ENCODE data around the gene SECISBP2L.

The SECISBP2L gene

GRCh38 chr15:49047456-49047855 is 1.2 kb upstream of the SECISBP2L start:
- Histone ChIP-seq H3K4me3 (ENCODE audit: low read length) (no peak overlapping the region), H3F3A (ENCODE audit: insufficient read depth, low read length) (no peaks in the 10 kb centered on the region), H3K79me2 (ENCODE audit: low read length) (peaks cover 38% of the 10 kb centered on the region), H4K20me1 (ENCODE audit: insufficient read depth, low read length) (no peaks in the 10 kb centered on the region), H3K27ac (ENCODE audit: low read length) (no peak overlapping the region), H3K9ac (ENCODE audit: low read length) (no peak overlapping the region), H3K27me3 (replicated peaks; ENCODE audit: insufficient read depth, low read length) (no peaks in the 10 kb centered on the region), H3K9me2 (replicated peaks; ENCODE audit: insufficient read depth, low read length) (no peaks in the 10 kb centered on the region), H3K4me2 (ENCODE audit: low read depth, low read length) (no peak overlapping the region), H3K36me3 (replicated peaks; ENCODE audit: insufficient read depth, low read length) (no peaks in the 10 kb centered on the region), H2AFZ (ENCODE audit: low read length) (no peak overlapping the region; the same call in 1 of the 2 replicates), H3K9me3 (replicated peaks; ENCODE audit: insufficient read depth, low read length) (no peaks in the 10 kb centered on the region), H3K4me1 (ENCODE audit: low read length) (peaks cover 10% of the 10 kb centered on the region)
- TF ChIP-seq CTCF (IDR thresholded peaks at IDR 0.05; ENCODE audit: low read length), result no peak
- no peak for TF ChIP-seq EZH2 (optimal IDR thresholded peaks at IDR 0.05; ENCODE audit: low read depth, low read length)
- TF ChIP-seq EZH2phosphoT487 (IDR thresholded peaks at IDR 0.05; ENCODE audit: low read length), result no peak
- DNase-seq, result no peak

- H3F3A ChIP-seq (ENCODE audit: insufficient read depth, low read length), result no peaks in the 10 kb centered on the region
- no peaks in the 10 kb centered on the region for H3K9me2 ChIP-seq (replicated peaks; ENCODE audit: insufficient read depth, low read length)
- H3K4me1 ChIP-seq (ENCODE audit: low read length), result peaks cover 10% of the 10 kb centered on the region
- peak overlapping the region; percentile 78 for H3K4me2 ChIP-seq (ENCODE audit: low read depth, low read length)
- no peaks in the 10 kb centered on the region for H3K9me3 ChIP-seq (replicated peaks; ENCODE audit: insufficient read depth, low read length)
- no peaks in the 10 kb centered on the region for H3K27me3 ChIP-seq (replicated peaks; ENCODE audit: insufficient read depth, low read length)
- DNase-seq, result peak; percentile 24
- peak overlapping the region; percentile 78 for H3K9ac ChIP-seq (ENCODE audit: low read length)
- peak overlapping the region; percentile 96 for H2AFZ ChIP-seq (ENCODE audit: low read length)
- peak overlapping the region; percentile 84 for H3K4me3 ChIP-seq (ENCODE audit: low read length)
- H4K20me1 ChIP-seq (ENCODE audit: insufficient read depth, low read length), result no peaks in the 10 kb centered on the region
- H3K27ac ChIP-seq (ENCODE audit: low read length), result peak overlapping the region; percentile 28; the same call in 1 of the 2 replicates
- no peaks in the 10 kb centered on the region for H3K36me3 ChIP-seq (replicated peaks; ENCODE audit: insufficient read depth, low read length)
- no peak for TF ChIP-seq CTCF (IDR thresholded peaks at IDR 0.05; ENCODE audit: low read length)
- no peak for TF ChIP-seq EZH2phosphoT487 (IDR thresholded peaks at IDR 0.05; ENCODE audit: low read length)
- TF ChIP-seq EZH2 (optimal IDR thresholded peaks at IDR 0.05; ENCODE audit: low read depth, low read length), result no peak
- peaks cover 55% of the 10 kb centered on the region for H3K79me2 ChIP-seq (ENCODE audit: low read length)
Measured at GRCh38 chr15:49045751-49046219, 461 bp downstream of the SECISBP2L start.

DNA sequence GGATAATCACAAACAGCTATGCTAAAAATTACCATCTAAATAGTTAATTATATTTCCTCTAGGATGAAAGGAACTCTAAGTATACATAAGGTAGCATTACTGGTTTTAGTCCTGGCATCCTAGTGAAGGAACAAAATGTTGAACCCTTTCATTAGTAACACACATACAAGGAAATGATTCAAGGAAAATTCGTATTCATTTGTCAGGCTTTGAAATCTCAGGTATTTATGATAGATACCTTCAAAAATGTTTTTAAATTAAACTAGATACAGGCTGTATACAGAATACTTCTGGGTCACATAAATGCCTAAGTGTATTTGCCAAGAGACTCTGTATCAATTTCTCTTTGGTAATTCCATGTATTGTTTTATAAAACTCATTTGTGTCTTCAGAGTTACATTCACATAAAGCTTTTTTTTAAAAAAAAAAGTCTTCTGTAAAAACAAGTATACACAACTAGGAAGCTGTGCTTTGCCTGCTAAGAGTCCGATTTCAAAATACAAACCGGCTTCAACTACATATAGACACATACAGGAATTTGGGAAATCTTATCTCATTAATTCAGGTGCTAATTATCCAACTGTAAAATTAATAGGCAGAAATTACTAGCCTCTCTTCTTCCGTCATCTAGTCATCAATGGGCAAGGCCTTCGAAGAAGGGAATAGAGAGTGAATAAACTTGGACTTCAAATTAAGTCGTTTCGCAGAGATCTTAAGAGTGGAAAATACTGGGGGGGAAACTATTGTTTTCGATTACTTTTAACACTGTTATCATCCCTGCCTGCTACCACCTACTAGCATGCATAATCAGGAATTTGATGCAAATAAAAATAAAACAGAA is 1.3 kb downstream of the SECISBP2L start:
- Histone ChIP-seq H3K9ac (ENCODE audit: low read length) (peak overlapping the region; percentile 78), H3K79me2 (ENCODE audit: low read length) (peaks cover 63% of the 10 kb centered on the region), H3K27ac (ENCODE audit: low read length) (peak overlapping the region; percentile 28; the same call in 1 of the 2 replicates), H2AFZ (ENCODE audit: low read length) (peak overlapping the region; percentile 96; the same call in 1 of the 2 replicates), H3K9me3 (replicated peaks; ENCODE audit: insufficient read depth, low read length) (no peaks in the 10 kb centered on the region), H4K20me1 (ENCODE audit: insufficient read depth, low read length) (no peaks in the 10 kb centered on the region), H3K9me2 (replicated peaks; ENCODE audit: insufficient read depth, low read length) (no peaks in the 10 kb centered on the region), H3K4me1 (ENCODE audit: low read length) (peaks cover 10% of the 10 kb centered on the region), H3K4me2 (ENCODE audit: low read depth, low read length) (peak overlapping the region; percentile 78), H3K36me3 (replicated peaks; ENCODE audit: insufficient read depth, low read length) (no peaks in the 10 kb centered on the region), H3F3A (ENCODE audit: insufficient read depth, low read length) (no peaks in the 10 kb centered on the region), H3K27me3 (replicated peaks; ENCODE audit: insufficient read depth, low read length) (no peaks in the 10 kb centered on the region), H3K4me3 (ENCODE audit: low read length) (peak overlapping the region; percentile 84)
- TF ChIP-seq EZH2phosphoT487 (IDR thresholded peaks at IDR 0.05; ENCODE audit: low read length) (no peak), CTCF (IDR thresholded peaks at IDR 0.05; ENCODE audit: low read length) (no peak)
- no peak for DNase-seq
